Hepatocyte (in vitro differentiated cells): Measurements from ENCODE around the gene ITPRIPL2. TPM values are rescaled to one million over a fixed set of nuclear protein-coding genes. Genes with fewer than 3 reads are reported as not detected.

Experiments
- DNase-seq: peaks from one replicate; pipeline ENCODE4 v3.0.0-alpha.2; 2016; ENCODE audit warnings: low spot score
- H2AFZ ChIP-seq: fragments of 200-600 bp; sonication (generic); 2 replicates; pipeline ENCODE4 v1.6.0; 2016; ENCODE audit warnings: antibody characterized with exemption, mild to moderate bottlenecking
- H3K27ac ChIP-seq: fragments of 200-600 bp; sonication (generic); 2 replicates; pipeline ENCODE4 v1.5.1; 2016; ENCODE audit warnings: mild to moderate bottlenecking
- H3K27me3 ChIP-seq: fragments of 200-600 bp; sonication (generic); 2 replicates; pipeline ENCODE4 v1.6.1; 2016
- H3K36me3 ChIP-seq: fragments of 200-600 bp; sonication (generic); replicated peaks from 2 replicates; pipeline ENCODE4 v1.5.1; 2016; ENCODE audit warnings: low read depth; ENCODE audit not compliant: insufficient read depth
- H3K4me1 ChIP-seq: fragments of 200-600 bp; sonication (generic); 2 replicates; pipeline ENCODE4 v1.5.1; 2016; ENCODE audit warnings: mild to moderate bottlenecking, moderate library complexity; ENCODE audit not compliant: insufficient read depth
- H3K4me2 ChIP-seq: fragments of 200-600 bp; sonication (generic); 2 replicates; pipeline ENCODE4 v1.6.0; 2016
- H3K4me3 ChIP-seq: fragments of 200-600 bp; sonication (generic); 2 replicates; pipeline ENCODE4 v1.5.1; 2016; ENCODE audit warnings: mild to moderate bottlenecking
- H3K79me2 ChIP-seq: fragments of 200-600 bp; sonication (generic); 2 replicates; pipeline ENCODE4 v1.6.0; 2017; ENCODE audit warnings: mild to moderate bottlenecking
- H3K9me2 ChIP-seq: fragments of 200-600 bp; sonication (generic); replicated peaks from 2 replicates; pipeline ENCODE4 v1.6.0; 2017; ENCODE audit warnings: mild to moderate bottlenecking; ENCODE audit not compliant: insufficient read depth
- H3K9me3 ChIP-seq: fragments of 200-600 bp; sonication (generic); 2 replicates; pipeline ENCODE4 v1.5.1; 2016; ENCODE audit warnings: low read depth, mild to moderate bottlenecking
- H4K20me1 ChIP-seq: fragments of 200-600 bp; sonication (generic); 2 replicates; pipeline ENCODE4 v1.6.0; 2016; ENCODE audit warnings: mild to moderate bottlenecking; ENCODE audit not compliant: insufficient read depth, poor library complexity, severe bottlenecking
- EZH2 ChIP-seq: fragments of 200-600 bp; sonication (generic); IDR thresholded peaks from 2 replicates; pipeline ENCODE4 v1.6.1; 2016; ENCODE audit warnings: antibody characterized with exemption, mild to moderate bottlenecking, borderline replicate concordance
- EZH2phosphoT487 ChIP-seq: fragments of 200-600 bp; sonication (generic); IDR thresholded peaks from one replicate; pipeline ENCODE4 v1.6.1; 2018; ENCODE audit warnings: antibody characterized with exemption, mild to moderate bottlenecking, low read depth, moderate library complexity; ENCODE audit not compliant: unreplicated experiment, severe bottlenecking
- WGBS: methylation state at CpG from one replicate; pipeline ENCODE4 v1.1.6; 2016; ENCODE audit warnings: low lambda C conversion rate; ENCODE audit errors: missing lambda C conversion rate; 5-methylcytosine and 5-hydroxymethylcytosine counted together
- polyA plus RNA-seq: library from polyadenylated mRNA; unstranded; fragments of >200 nt; fragmentation: Nextera tagmentation; extraction: Ambion mirVana; gene quantifications from 2 replicates; pipeline ENCODE4 v1.2.1, GENCODE V29; 2016
- total RNA-seq: library from RNA; depleted of rRNA; stranded (reverse); fragments of >200 nt; gene quantifications from 2 replicates; pipeline ENCODE4 v1.2.3, GENCODE V29; 2014
- TF ChIP-seq, protein P1 (sequence below): fragments of 200-600 bp; sonication (generic); IDR thresholded peaks from 2 replicates; pipeline ENCODE4 v1.5.1; 2016; ENCODE audit warnings: antibody characterized with exemption, mild to moderate bottlenecking; ENCODE audit not compliant: poor library complexity

Gene ITPRIPL2
- total and polyA plus RNA-seq, 2 experiments from 2014 or later: 10.3 to 20.1 TPM

DNA sequence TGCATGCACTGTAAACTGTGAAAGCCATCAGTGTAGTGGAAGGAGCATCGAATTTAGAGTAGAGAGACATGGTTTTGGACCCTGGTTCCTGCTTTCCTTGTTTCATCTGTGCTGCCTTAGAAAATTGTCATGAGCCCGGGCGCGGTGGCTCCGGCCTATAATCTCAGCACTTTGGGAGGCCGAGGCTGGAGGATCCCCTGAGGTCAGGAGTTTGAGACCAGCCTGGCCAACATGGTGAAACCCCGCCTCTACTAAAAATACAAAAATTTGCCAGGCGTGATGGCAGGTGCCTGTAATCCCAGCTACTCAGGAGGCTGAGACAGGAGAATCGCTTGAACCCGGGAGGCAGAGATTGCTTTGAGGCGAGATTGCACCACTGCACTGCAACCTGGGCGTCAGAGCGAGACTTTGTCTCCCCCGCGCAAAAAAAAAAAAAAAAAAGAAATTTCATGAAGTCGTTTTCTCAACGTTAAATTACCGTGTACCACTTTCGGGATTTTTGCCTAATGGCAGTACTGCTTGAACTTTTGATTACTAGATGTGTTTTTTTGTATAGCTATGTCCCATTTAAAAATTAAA lies 45.4 kb upstream of the ITPRIPL2 start:
- H3K27me3 ChIP-seq: no peaks in the 10 kb centered on the region
- no peak for DNase-seq
- H2AFZ ChIP-seq: peak overlapping the region; percentile 64
- TF ChIP-seq EZH2: no peak
- TF ChIP-seq, protein P1, sequence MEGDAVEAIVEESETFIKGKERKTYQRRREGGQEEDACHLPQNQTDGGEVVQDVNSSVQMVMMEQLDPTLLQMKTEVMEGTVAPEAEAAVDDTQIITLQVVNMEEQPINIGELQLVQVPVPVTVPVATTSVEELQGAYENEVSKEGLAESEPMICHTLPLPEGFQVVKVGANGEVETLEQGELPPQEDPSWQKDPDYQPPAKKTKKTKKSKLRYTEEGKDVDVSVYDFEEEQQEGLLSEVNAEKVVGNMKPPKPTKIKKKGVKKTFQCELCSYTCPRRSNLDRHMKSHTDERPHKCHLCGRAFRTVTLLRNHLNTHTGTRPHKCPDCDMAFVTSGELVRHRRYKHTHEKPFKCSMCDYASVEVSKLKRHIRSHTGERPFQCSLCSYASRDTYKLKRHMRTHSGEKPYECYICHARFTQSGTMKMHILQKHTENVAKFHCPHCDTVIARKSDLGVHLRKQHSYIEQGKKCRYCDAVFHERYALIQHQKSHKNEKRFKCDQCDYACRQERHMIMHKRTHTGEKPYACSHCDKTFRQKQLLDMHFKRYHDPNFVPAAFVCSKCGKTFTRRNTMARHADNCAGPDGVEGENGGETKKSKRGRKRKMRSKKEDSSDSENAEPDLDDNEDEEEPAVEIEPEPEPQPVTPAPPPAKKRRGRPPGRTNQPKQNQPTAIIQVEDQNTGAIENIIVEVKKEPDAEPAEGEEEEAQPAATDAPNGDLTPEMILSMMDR: no peak
- TF ChIP-seq EZH2phosphoT487: no peak
- H3K4me1 ChIP-seq: peaks cover 9% of the 10 kb centered on the region
- H3K4me2 ChIP-seq: peak overlapping the region; percentile 87
- peak overlapping the region; percentile 63 for H3K4me3 ChIP-seq
- no peaks in the 10 kb centered on the region for H3K9me3 ChIP-seq
- no peaks in the 10 kb centered on the region for H4K20me1 ChIP-seq
- peak overlapping the region; percentile 98 for H3K27ac ChIP-seq
- no peaks in the 10 kb centered on the region for H3K9me2 ChIP-seq
- H3K36me3 ChIP-seq: no peaks in the 10 kb centered on the region
- H3K79me2 ChIP-seq: peaks cover 15% of the 10 kb centered on the region
- WGBS: 70% methylated on average over 19 of the region's 19 CpGs

DNA sequence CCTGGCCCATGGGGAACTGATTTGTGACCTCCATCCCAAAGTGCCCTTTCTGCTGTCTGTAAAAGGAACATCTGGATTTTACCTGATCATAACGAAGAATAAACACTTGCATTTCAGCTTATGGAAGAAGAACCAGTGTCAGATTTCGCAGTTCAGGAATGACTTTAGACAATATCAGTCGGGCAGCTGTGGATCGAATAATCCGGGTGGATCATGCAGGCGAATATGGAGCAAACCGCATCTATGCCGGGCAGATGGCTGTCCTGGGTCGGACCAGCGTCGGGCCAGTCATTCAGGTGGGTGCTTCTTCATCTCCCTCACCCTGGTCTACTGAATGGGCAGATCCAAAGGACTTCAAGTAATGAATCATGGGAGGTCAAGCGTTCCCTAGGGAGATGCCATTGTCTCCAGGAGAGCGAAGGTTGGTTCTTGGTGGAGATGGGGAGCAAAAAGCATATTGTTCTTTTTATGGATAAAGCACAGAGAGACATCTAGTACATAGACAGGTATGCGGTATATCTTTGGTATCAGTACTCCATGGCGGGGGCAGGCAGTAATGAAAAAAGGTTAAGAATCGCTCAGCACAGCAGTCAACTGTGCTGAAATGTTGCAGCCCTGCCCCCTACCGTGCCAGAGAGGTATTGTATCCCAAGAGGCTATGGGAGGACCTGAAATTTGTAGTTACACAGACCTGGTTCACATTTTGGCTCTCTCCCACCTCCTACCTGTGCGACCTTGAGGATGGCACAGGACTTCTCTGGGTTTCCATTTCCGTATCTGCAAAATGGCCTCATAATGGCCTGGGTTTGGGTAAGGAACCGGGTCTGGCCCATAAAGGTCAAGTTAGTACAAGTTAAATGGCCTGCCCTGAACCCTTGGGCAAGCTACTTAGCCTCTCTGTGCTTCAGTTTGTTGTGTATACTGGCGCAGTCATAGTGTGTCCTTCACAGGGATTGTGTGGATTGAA lies 41.7 kb upstream of the ITPRIPL2 start:
- H3K27me3 ChIP-seq: no peaks in the 10 kb centered on the region
- H3K4me2 ChIP-seq: no peak overlapping the region
- H3K9me2 ChIP-seq: no peaks in the 10 kb centered on the region
- peak; percentile 77 for DNase-seq
- H3K27ac ChIP-seq: no peak overlapping the region
- no peak overlapping the region for H3K4me3 ChIP-seq
- no peaks in the 10 kb centered on the region for H3K9me3 ChIP-seq
- H4K20me1 ChIP-seq: no peaks in the 10 kb centered on the region
- no peak overlapping the region for H2AFZ ChIP-seq
- 84% methylated on average over 21 of the region's 21 CpGs for WGBS
- H3K79me2 ChIP-seq: peaks cover 15% of the 10 kb centered on the region
- H3K36me3 ChIP-seq: peaks cover 6% of the 10 kb centered on the region
- peaks cover 9% of the 10 kb centered on the region for H3K4me1 ChIP-seq
- no peak for TF ChIP-seq EZH2phosphoT487
- TF ChIP-seq, protein P1: peak; percentile 59

DNA sequence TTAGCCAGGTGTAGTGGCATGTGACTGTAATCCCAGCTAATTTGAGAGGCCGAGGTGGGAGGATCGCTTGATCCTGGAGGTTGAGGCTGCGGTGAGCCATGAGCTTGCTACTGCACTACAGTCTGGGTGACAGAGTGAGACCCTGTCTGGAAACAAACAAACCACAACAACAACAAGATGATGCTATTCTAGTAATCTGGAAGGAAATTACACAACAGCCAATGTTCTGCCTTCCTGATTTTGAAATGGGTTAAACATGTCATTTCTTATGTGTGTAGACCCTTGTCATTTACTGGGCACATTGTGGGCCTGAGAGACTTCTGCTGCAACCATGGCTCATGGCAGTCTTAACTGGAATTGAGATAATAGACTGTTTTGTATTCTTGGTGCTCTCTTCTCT lies 40.4 kb upstream of the ITPRIPL2 start:
- 97% methylated on average over 3 of the region's 3 CpGs for WGBS
- H2AFZ ChIP-seq: no peak overlapping the region
- peaks cover 6% of the 10 kb centered on the region for H3K36me3 ChIP-seq

More for the DNA sequence above, 40.4 kb upstream of the ITPRIPL2 start:
- Histone ChIP-seq H3K9me3 (no peaks in the 10 kb centered on the region), H3K4me2 (no peak overlapping the region), H4K20me1 (no peaks in the 10 kb centered on the region), H3K79me2 (peaks cover 13% of the 10 kb centered on the region), H3K4me1 (peaks cover 8% of the 10 kb centered on the region), H3K27ac (no peak overlapping the region), H3K27me3 (no peaks in the 10 kb centered on the region), H3K4me3 (no peak overlapping the region), H3K9me2 (no peaks in the 10 kb centered on the region)
- no peak for DNase-seq
- TF ChIP-seq EZH2phosphoT487: no peak
- TF ChIP-seq, protein P1: no peak
- no peak for TF ChIP-seq EZH2
